Activated gamma-delta T cell treated with Interleukin-2 at 50 U/mL for 16 hours (primary cell): Measurements from ENCODE around the gene MARK1.
"Not testable (repeated sequence)": the region's sequence is repeated elsewhere in the genome, so short reads cannot be mapped to it uniquely, and the experiment has no call there.

ENCODE experiments used
- DNase-seq: peaks from one replicate; pipeline ENCODE4 v3.0.0-alpha.2; 2020

Gene MARK1

GRCh38 chr1:220631238-220631815, 103.4 kb downstream of the MARK1 start:
- DNase-seq = no peak

GRCh38 chr1:220637759-220638158, 109.8 kb downstream of the MARK1 start:
- no peak for DNase-seq

- no peak for DNase-seq
These were observed 114.3 kb downstream of the MARK1 start for GRCh38 chr1:220642285-220642684.

- no peak for DNase-seq
These were observed 125.1 kb downstream of the MARK1 start for GRCh38 chr1:220652995-220653394.

GRCh38 chr1:220655509-220655908, 127.6 kb downstream of the MARK1 start:
- DNase-seq = no peak

- no peak for DNase-seq
These were observed 128.2 kb downstream of the MARK1 start for GRCh38 chr1:220655961-220656740.

- DNase-seq = no peak
These were observed 138.4 kb downstream of the MARK1 start for GRCh38 chr1:220666349-220666748.

GRCh38 chr1:220669005-220669404, 141.1 kb downstream of the MARK1 start:
- DNase-seq = no peak

GRCh38 chr1:220670365-220670764, 142.4 kb downstream of the MARK1 start:
- no peak for DNase-seq

GRCh38 chr1:220673921-220674320, 146.0 kb downstream of the MARK1 start:
- no peak for DNase-seq

- DNase-seq = no peak
These were observed 149.3 kb downstream of the MARK1 start for GRCh38 chr1:220677251-220677650.

- DNase-seq = no peak
These were observed 152.2 kb downstream of the MARK1 start for GRCh38 chr1:220680085-220680687.

- DNase-seq = no peak
These were observed 153.4 kb downstream of the MARK1 start for GRCh38 chr1:220681220-220681880.

- no peak for DNase-seq
These were observed 155.1 kb downstream of the MARK1 start for GRCh38 chr1:220682901-220683576.

- not testable (repeated sequence) for DNase-seq
These were observed 155.8 kb downstream of the MARK1 start for GRCh38 chr1:220683716-220684115.

GRCh38 chr1:220684890-220685289, 157.0 kb downstream of the MARK1 start:
- DNase-seq = no peak

GRCh38 chr1:220685879-220686278, 157.9 kb downstream of the MARK1 start:
- DNase-seq = no peak

GRCh38 chr1:220687809-220688208, 159.9 kb downstream of the MARK1 start:
- DNase-seq = no peak

GRCh38 chr1:220689666-220690065, 161.7 kb downstream of the MARK1 start:
- no peak for DNase-seq

- DNase-seq = peak; percentile 52
These were observed 162.5 kb downstream of the MARK1 start, which contains the start of gene C1orf115 for GRCh38 chr1:220690140-220691052. TSS of gene C1orf115 (plus strand) at chr1:220690363. CDS start at chr1:220690403, 40 bp downstream.

GRCh38 chr1:220691053-220691684, 163.2 kb downstream of the MARK1 start:
- no peak for DNase-seq
